BE2C (cell line): ENCODE data around the gene LIN37.

ENCODE experiments used
- DNase-seq: peaks from one replicate; pipeline ENCODE4 v3.0.0-alpha.2; 2020
- H3K27me3 ChIP-seq: fragments of 250-450 bp; sonication (Bioruptor Pico); 2 replicates; pipeline ENCODE4 v1.5.1; 2020; ENCODE audit warnings: mild to moderate bottlenecking
- H3K36me3 ChIP-seq: fragments of 250-450 bp; sonication (Bioruptor Pico); 2 replicates; pipeline ENCODE4 v1.5.1; 2020; ENCODE audit warnings: mild to moderate bottlenecking
- H3K4me1 ChIP-seq: fragments of 250-450 bp; sonication (Bioruptor Pico); 2 replicates; pipeline ENCODE4 v1.5.1; 2020
- H3K4me3 ChIP-seq: 2 replicates; pipeline ENCODE4 v1.5.1; 2011; ENCODE audit warnings: low read depth, low read length
- H3K9me3 ChIP-seq: fragments of 250-450 bp; sonication (Bioruptor Pico); 2 replicates; pipeline ENCODE4 v1.5.1; 2020
- TF ChIP-seq, protein P1 (sequence below): IDR thresholded peaks from 2 replicates; pipeline ENCODE4 v1.5.1; 2012; ENCODE audit warnings: mild to moderate bottlenecking, low read depth, low read length

LIN37 gene

DNA sequence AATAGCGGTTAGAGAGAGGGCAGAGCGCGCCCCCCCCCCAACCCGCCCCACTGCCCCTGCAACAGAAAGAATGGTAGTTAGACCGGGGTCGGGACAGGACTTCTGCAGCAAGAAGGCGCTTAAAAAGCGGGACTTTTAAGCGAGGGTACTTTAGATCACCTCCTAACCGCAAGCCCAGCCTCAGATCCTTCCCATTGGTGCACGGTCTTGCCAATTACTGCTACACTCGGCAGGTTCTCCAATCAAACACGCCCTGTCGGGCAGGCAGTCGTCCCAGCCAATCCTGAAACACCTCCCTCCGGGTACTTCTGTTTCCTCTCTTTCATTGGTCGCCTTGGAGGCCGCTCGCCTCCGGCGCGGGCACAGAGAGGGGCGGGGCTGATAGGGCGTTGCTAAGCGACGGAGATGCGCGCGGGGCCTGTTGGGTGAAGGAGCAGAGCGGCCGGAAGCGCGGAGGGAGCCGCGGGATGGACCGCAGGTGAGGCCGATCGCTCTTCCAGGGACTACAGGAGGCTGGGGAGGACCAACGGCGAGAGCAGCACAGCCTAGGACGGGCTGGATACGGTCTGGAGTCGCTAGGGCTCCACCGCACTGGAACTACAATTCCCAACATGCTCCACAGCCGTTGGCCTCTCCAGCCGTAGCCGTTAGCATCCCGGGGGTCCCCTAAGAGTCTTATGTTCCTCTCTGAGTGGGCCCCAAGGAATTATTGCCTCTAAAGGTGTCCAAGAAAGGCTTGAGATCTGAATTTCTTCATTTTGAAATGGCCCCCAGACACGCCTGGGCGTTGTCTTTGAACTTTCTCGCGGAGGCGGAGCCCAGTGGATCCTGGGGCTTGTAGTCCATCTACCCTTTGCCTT is 9.6 kb downstream of the LIN37 start, which contains the start of gene PROSER3:
Gene PROSER3 (plus strand): TSS at position 428 of the 860 bp plus-strand sequence. CDS start 40 bp downstream, at position 468.
- Histone ChIP-seq H3K9me3 (no peaks in the 10 kb centered on the region), H3K27me3 (no peaks in the 10 kb centered on the region), H3K36me3 (peaks cover 17% of the 10 kb centered on the region), H3K4me1 (no peaks in the 10 kb centered on the region; the same call in 1 of the 2 replicates), H3K4me3 (peak within 1 kb of the TSS; percentile 92)
- TF ChIP-seq, protein P1, sequence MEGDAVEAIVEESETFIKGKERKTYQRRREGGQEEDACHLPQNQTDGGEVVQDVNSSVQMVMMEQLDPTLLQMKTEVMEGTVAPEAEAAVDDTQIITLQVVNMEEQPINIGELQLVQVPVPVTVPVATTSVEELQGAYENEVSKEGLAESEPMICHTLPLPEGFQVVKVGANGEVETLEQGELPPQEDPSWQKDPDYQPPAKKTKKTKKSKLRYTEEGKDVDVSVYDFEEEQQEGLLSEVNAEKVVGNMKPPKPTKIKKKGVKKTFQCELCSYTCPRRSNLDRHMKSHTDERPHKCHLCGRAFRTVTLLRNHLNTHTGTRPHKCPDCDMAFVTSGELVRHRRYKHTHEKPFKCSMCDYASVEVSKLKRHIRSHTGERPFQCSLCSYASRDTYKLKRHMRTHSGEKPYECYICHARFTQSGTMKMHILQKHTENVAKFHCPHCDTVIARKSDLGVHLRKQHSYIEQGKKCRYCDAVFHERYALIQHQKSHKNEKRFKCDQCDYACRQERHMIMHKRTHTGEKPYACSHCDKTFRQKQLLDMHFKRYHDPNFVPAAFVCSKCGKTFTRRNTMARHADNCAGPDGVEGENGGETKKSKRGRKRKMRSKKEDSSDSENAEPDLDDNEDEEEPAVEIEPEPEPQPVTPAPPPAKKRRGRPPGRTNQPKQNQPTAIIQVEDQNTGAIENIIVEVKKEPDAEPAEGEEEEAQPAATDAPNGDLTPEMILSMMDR, result no peak
- DNase-seq, result peak; percentile 98

DNA sequence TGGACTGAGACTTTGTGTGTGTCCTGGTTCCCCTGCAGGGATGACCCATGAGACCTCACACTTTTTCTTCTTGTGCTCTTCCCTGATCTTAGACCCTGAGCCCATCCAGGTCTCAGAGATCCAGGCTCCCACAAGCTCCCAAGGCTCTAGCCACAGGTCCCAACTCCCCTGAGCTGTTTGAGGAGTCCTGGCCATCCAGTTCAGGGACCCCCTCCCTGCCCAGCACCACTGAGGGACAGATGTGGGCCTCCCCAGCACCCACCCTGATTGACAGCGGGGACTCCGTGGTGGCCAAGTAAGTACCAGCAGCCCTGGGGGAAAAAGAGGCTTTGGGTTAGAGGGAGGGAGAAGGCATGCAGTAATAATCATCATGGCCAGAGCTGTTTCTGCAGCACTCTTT is 11.3 kb downstream of the LIN37 start:
- TF ChIP-seq, protein P1, result no peak
- Histone ChIP-seq H3K4me1 (no peaks in the 10 kb centered on the region; the same call in 1 of the 2 replicates), H3K36me3 (peaks cover 17% of the 10 kb centered on the region), H3K27me3 (no peaks in the 10 kb centered on the region), H3K9me3 (no peaks in the 10 kb centered on the region), H3K4me3 (no peak overlapping the region)
- DNase-seq, result no peak

DNA sequence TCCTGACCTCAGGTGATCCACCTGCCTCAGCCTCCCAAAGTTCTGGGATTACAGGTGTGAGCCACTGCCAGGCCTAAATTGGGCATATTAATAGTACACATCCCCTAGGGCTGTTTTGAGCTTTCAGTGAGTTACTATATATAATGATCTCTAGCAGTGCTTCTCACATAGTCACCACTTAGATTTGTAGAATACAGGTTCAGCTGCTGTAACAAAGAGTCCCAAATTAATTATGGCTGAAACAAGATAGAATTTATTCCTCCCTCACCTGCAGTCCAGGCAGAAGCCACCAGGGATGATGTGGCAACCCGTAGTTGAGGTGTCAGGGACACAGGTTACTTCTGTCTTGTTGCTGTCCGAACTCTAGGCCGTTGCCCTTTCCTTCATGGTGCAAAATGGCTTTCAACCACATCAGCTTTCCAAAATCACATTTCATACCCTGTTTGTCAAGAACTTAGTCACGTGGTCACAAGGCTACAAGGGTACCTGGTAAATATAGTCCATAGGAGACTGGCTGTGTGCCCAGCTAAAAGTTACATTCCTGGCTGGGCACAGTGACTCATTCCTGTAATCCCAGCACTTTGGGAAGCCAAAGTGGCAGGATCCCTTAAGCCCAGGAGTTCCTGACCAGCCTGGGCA is 12.5 kb downstream of the LIN37 start:
- Histone ChIP-seq H3K36me3 (peaks cover 17% of the 10 kb centered on the region), H3K27me3 (no peaks in the 10 kb centered on the region), H3K4me1 (no peaks in the 10 kb centered on the region; the same call in 1 of the 2 replicates), H3K4me3 (no peak overlapping the region), H3K9me3 (no peaks in the 10 kb centered on the region)
- TF ChIP-seq, protein P1, result no peak
- DNase-seq, result no peak

DNA sequence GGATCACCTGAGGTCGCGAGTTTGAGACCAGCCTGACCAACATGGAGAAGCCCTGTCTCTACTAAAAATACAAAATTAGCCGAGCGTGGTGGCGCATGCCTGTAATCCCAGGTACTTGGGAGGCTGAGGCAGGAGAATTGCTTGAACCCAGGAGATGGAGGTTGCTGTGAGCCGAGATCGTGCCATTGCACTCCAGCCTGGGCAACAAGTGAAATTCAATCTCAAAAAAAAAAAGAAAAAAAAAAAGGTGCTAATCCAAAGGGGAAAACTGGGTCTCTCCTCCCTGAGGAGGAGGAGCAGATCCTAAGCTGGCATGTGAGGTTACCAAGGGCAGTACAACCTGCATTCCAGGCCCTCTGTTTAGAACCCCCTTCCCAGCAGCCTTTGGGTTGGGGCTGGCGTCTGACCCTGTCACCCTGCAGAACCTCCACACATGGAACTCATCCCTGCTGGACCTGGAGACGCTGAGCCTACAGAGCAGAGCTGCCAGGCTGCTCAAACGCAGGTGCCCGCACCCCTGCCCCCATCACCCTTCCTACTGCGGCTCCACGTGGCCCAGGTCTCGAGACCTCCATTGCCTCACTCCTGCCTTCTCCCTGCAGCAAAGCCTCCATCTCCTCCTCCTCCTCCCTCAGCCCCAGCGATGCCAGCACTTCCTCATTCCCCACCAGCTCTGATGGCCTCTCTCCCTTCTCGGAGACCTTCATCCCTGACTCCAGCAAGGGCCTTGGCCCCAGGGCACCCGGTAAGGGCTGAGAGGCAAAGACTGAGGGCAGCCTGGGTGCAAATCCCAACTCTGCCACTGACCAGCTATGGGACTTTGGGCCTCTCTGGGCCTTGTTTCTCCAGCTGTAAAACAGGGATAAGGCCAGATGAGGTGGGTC is 16.3 kb downstream of the LIN37 start:
- H3K4me3 ChIP-seq, result no peak overlapping the region
- H3K27me3 ChIP-seq, result no peaks in the 10 kb centered on the region
- no peak for DNase-seq
- H3K9me3 ChIP-seq, result no peaks in the 10 kb centered on the region
- H3K4me1 ChIP-seq, result no peaks in the 10 kb centered on the region
- TF ChIP-seq, protein P1, result no peak
- H3K36me3 ChIP-seq, result peaks cover 17% of the 10 kb centered on the region

DNA sequence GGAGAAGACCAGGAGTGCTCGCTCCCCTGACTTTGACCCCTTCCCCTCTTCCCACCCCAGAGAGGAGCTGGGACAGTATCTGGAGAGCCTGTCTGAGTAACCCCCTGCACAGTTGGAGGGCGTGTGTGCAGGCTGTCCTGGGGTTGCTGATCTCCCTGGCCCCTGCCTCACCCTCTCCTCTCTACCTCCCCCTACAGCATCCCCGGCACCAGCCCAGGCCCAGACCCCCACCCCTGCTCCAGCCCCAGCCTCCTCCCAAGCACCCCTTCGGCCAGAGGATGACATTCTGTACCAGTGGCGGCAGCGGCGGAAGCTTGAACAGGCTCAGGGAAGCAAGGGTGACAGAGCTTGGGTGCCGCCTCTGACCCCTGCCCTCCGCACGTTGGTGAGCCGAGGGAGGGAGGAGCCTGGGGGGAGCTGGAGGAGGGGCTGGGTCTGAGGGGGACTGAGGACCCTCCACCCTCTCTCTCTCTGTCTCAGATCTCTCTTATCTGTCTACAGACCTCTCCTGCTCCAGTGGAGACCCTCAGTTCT is 18.3 kb downstream of the LIN37 start:
- no peaks in the 10 kb centered on the region for H3K4me1 ChIP-seq
- H3K27me3 ChIP-seq, result no peaks in the 10 kb centered on the region
- H3K36me3 ChIP-seq, result peaks cover 8% of the 10 kb centered on the region
- H3K4me3 ChIP-seq, result no peak overlapping the region
- TF ChIP-seq, protein P1, result no peak
- no peaks in the 10 kb centered on the region for H3K9me3 ChIP-seq
- no peak for DNase-seq
